ENCODE results near the gene TOE1. TPM values are rescaled to one million over a fixed set of nuclear protein-coding genes. Genes with fewer than 3 reads are reported as not detected.

TOE1 gene
- total RNA-seq, 1 experiment from 2014 or later = 11.5 TPM

DNA sequence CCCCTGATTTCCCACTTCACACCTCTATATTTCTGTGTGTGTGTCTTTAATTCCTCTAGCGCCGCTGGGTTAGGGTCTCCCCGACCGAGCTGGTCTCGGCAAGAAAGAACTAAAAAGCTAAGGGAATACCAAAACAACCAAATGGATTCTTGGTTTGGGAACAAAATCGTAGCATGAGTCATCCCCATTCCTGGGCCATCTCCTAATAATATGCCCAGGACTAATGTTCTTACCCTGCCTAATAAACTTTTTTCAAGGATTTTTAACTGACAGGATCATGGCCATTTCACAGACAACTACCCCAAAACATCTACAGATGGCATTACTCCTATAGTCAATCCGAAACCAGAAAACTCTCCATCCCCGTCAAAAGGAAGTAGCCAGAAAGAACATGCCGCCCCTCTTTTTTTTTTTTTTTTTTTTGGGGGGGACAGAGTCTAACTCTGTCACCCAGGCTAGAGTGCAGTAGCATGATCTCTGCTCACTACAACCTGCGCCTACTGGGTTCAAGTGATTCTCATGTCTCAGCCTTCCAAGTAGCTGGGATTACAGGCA lies 17.4 kb upstream of the TOE1 start:
- no peak for DNase-seq (ENCODE audit: low read depth, low spot score)
- Histone ChIP-seq H3K9me3 (ENCODE audit: control insufficient read depth in 1 of 2, insufficient read depth in 1 of 2, low read depth in 1 of 2, low read length in 2 of 2) (no peaks in the 10 kb centered on the region), H3K79me2 (ENCODE audit: insufficient read depth, low read length) (no peaks in the 10 kb centered on the region), H2AFZ (ENCODE audit: low read depth, low read length, poor library complexity, severe bottlenecking) (no peak overlapping the region), H3K9me2 (ENCODE audit: insufficient read depth) (no peaks in the 10 kb centered on the region), H3K27me3 (ENCODE audit: insufficient read depth, low read length) (no peaks in the 10 kb centered on the region), H3K4me2 (ENCODE audit: low read length) (no peak overlapping the region), H3K9ac (ENCODE audit: low read length) (no peak overlapping the region), H3K4me1 (ENCODE audit: control insufficient read depth in 1 of 2, insufficient read depth in 2 of 2, low read length in 2 of 2) (no peaks in the 10 kb centered on the region), H3K4me3 (replicated peaks in 1 of 2; ENCODE audit: low read depth in 1 of 2, low read length in 2 of 2) (no peak overlapping the region), H3K27ac (ENCODE audit: low read depth, low read length) (no peak overlapping the region), H4K20me1 (ENCODE audit: insufficient read depth) (no peaks in the 10 kb centered on the region), H3K36me3 (ENCODE audit: control insufficient read depth in 1 of 2, insufficient read depth in 2 of 2, low read length in 2 of 2) (no peaks in the 10 kb centered on the region)
- ATAC-seq = no peak
- TF ChIP-seq EZH2 (IDR thresholded peaks at IDR 0.05) (no peak), SRF (IDR thresholded peaks at IDR 0.05; ENCODE audit: low read depth) (no peak), EZH2phosphoT487 (IDR thresholded peaks at IDR 0.05; ENCODE audit: borderline replicate concordance) (no peak), SP1 (IDR thresholded peaks at IDR 0.05; ENCODE audit: low read depth) (no peak), ZNF274 (IDR thresholded peaks at IDR 0.05; ENCODE audit: low read depth, low read length) (no peak)
- TF ChIP-seq, protein P1, sequence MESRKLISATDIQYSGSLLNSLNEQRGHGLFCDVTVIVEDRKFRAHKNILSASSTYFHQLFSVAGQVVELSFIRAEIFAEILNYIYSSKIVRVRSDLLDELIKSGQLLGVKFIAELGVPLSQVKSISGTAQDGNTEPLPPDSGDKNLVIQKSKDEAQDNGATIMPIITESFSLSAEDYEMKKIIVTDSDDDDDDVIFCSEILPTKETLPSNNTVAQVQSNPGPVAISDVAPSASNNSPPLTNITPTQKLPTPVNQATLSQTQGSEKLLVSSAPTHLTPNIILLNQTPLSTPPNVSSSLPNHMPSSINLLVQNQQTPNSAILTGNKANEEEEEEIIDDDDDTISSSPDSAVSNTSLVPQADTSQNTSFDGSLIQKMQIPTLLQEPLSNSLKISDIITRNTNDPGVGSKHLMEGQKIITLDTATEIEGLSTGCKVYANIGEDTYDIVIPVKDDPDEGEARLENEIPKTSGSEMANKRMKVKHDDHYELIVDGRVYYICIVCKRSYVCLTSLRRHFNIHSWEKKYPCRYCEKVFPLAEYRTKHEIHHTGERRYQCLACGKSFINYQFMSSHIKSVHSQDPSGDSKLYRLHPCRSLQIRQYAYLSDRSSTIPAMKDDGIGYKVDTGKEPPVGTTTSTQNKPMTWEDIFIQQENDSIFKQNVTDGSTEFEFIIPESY (IDR thresholded peaks at IDR 0.05; ENCODE audit: extremely low read depth, insufficient replicate concordance, low read length) = no peak
- TF ChIP-seq, protein P2, sequence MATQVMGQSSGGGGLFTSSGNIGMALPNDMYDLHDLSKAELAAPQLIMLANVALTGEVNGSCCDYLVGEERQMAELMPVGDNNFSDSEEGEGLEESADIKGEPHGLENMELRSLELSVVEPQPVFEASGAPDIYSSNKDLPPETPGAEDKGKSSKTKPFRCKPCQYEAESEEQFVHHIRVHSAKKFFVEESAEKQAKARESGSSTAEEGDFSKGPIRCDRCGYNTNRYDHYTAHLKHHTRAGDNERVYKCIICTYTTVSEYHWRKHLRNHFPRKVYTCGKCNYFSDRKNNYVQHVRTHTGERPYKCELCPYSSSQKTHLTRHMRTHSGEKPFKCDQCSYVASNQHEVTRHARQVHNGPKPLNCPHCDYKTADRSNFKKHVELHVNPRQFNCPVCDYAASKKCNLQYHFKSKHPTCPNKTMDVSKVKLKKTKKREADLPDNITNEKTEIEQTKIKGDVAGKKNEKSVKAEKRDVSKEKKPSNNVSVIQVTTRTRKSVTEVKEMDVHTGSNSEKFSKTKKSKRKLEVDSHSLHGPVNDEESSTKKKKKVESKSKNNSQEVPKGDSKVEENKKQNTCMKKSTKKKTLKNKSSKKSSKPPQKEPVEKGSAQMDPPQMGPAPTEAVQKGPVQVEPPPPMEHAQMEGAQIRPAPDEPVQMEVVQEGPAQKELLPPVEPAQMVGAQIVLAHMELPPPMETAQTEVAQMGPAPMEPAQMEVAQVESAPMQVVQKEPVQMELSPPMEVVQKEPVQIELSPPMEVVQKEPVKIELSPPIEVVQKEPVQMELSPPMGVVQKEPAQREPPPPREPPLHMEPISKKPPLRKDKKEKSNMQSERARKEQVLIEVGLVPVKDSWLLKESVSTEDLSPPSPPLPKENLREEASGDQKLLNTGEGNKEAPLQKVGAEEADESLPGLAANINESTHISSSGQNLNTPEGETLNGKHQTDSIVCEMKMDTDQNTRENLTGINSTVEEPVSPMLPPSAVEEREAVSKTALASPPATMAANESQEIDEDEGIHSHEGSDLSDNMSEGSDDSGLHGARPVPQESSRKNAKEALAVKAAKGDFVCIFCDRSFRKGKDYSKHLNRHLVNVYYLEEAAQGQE (IDR thresholded peaks at IDR 0.05; ENCODE audit: low read depth) = no peak
- BruUV-seq (replicated peaks) = no TSS peak
- intact Hi-C loops (cut with micrococcal nuclease) = no loop called here
- POLR2A ChIA-PET = no interaction called here
- RAD21 ChIA-PET (ENCODE audit: low non-redundant PET in 1 of 2, low total read pairs in 2 of 2, uncharacterized antibody in 2 of 2, unreplicated experiment in 2 of 2) = interaction anchor here in 1 of 2 experiments (0.7 kb wide), 1 partner anchor 28 kb away, joined by 5 read pairs; no protein-coding TSS in a partner anchor
- CTCF ChIA-PET = interaction anchor here (0.9 kb wide), 1 partner anchor 17 kb away, joined by 3 read pairs; no protein-coding TSS in a partner anchor

Data from HCT116 (cell line).